Measurements from ENCODE around the gene REG3A.

The REG3A gene

DNA sequence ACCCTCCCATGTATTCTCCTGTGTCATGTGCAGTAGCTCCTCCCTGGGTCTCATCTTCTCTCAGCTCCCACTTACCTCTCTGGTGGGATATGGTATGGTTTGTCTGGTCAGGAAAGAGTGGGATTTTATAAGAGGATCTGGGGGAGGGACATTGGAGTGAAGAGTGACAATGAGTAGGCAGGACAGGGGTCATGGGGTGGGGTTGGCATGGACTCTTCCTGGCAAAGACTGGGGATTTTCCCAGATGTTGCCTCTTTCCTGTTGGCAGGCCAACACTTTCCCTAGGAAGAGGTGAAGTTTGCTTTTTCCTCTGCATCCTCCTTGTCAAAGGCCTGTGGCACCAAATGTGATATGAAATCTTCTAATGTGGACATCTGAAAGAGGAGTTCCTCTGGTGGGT, at the start of gene REG3A:
Gene REG3A, minus strand, starts transcription at position 101 of the 400 bp plus-strand sequence. CDS start 348 bp downstream, outside the sequence.
- DNase-seq = no peak

DNA sequence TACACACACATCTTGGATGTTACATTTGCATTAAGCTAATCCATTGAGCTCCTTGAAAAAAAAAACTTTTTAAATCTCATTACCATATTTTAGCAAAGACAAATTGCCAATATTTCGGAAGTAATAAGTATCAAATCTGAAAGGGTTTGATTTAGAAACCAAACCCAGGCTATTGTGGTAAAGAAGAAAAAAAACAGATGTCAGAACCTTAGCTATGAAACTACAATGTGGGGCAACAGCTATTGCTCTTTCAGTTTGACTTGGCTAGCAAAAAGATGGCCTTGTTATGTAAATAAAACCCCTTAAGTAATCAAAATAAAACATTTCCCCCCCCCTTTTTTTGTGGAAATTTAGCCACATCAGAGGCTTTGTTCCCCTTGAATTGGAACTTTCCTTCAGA, 41.2 kb upstream of the REG3A start:
- no peak for DNase-seq

DNA sequence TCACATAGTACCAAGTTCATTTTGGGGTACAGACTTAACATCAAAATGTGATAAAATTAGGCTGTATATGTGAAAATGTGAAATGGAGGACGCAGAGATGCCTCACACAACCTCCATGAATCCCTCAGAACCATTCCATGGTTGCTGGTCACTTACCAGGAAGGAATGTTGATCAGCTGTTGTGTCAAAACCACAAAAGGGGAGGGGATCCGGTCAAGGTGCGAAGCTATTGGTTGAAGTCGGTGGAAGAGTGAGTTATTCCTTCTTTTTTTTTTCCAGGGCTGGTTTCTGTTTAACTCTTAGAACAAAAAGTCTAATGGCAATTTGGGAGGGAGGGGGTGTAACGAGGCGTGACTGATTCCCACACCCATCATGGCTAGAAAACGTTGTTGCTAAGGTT, 32.3 kb upstream of the REG3A start:
- no peak for DNase-seq

- no peak for DNase-seq
Measured at GRCh38 chr2:79191081-79191480, 31.5 kb upstream of the REG3A start.

GRCh38 chr2:79189465-79189864, 29.9 kb upstream of the REG3A start:
- DNase-seq = peak; percentile 22

- no peak for DNase-seq
Measured at GRCh38 chr2:79181617-79182016, 22.1 kb upstream of the REG3A start.

- DNase-seq = no peak
Measured at GRCh38 chr2:79180092-79180491, 20.5 kb upstream of the REG3A start.

DNA sequence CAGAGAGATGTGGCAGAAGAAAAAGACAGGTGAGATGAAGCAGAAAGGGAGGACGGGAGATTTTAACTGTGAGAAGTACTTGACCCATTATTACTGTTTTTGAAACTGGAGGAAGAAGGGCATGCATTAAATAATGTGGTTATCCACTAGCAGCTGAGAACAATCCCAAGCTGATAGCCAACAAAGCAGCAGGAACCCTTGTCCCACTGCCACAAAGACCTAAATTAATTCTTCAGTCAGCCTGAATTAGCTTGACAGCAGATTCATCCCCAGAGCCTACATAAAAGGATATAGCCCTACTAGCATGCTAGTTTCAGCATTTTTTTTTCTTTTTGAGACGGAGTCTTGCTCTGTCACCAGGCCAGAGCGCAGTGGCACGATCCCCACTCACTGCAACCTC, 19.5 kb upstream of the REG3A start:
- DNase-seq = peak; percentile 78

DNA sequence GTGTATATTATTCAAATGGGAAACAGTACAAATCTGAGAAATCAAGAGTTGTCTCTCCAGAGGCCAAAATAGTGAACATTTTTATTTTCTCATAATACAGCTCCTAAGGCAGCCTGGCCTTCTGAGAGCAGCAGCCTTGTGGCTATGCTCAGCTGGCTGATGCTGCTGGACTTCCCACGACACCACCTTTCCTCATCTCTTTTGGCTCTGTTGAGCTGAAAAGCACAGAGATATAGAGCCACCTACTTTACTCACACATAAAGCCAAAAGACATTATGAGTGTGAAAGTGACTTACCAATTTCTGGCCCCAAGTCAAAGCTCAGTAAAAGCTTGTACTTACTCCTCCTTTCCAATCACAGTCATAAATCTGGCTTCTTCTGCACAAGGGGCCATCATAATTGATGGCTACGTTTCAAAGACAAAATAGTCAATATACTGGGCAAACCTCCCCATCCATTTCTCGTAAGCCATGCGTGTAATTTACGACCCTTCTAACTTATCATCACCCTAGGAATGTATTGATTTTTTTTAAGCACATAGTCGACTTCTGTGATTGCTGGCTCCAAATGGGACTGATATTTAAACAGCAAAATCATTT, 18.6 kb upstream of the REG3A start:
- no peak for DNase-seq

GRCh38 chr2:79171348-79171958, 11.9 kb upstream of the REG3A start:
- DNase-seq = no peak

DNA sequence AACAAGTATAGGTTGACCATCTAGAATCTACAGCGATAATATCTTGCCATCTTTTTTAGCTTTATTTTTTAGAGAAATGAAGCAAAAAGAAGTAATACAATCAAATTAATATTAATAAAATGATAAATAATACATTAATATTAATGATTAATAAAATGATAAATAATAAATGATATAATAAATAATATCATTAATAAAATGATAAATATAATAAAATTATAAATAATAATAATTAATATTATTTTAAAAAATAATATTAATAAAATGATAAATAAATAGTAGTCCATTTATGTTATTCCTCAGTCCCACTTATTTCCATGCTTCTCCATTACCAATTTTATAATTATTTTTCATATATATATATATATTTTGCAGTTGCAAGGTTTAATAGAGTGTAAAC, 3.2 kb upstream of the REG3A start:
- DNase-seq = no peak

- DNase-seq = no peak
Measured at GRCh38 chr2:79162132-79162531, 2.6 kb upstream of the REG3A start.

- DNase-seq = no peak
Measured at GRCh38 chr2:79159030-79159429, 523 bp downstream of the REG3A start.

- DNase-seq = no peak
Measured at GRCh38 chr2:79155826-79156476, 3.6 kb downstream of the REG3A start.

DNA sequence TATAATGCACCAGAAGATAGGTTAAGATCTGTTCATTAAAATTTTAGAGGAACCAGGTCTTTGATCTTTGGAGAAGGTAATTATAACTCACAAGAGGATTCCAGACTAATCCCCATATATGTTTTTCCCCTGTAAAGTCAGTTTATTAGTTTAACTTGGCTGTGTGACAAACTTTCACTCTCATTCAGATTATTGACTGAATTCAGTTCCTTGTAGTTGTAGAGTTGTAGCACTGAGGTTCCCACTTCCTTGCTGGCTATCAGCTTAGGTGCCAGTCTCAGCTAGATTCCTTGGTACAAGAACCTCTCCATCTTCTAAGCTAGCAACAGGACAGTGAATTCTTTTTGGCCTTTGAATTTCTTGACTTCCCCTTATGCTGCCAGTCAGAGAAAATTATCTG, 20.1 kb downstream of the REG3A start:
- DNase-seq = no peak

DNA sequence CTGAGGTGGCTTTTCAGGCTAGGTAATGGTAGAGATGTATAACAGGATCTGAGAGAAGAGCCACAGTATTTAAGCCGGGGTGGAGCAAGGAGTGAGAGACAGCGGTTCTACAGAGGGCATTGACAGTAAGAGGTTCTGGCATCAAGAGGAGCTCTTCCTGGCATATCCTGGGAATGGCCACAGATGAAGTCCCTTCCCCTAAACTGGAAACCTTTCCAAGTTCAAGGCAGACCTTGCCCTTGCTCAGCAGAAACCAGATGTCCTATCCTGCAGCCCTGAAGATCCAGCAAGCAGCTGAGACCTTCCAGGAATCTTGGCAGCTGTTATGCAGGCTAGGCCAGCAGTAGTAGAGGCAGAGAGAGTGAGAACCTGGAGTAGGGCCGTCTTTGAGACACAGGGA, 21.2 kb downstream of the REG3A start:
- DNase-seq = no peak

DNA sequence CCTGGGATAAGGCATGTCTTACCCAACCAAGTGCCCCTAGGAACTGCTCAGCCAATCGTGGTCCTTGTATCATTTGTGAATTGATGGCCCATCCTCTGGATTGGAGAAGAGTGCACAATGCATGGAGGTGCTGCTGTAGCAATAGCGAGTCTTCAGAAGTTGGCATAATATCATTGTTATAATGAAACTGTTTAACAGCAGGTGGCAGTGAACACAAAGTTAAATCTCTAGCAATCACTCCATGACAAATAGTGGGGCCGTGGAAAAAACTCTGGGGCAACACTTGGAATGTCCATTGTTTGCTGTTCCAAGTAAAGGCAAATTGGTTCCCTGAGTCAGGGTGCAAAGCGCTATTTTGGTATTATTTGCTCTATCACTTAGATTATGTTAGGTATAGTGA, 27.9 kb downstream of the REG3A start:
- DNase-seq = no peak

DNA sequence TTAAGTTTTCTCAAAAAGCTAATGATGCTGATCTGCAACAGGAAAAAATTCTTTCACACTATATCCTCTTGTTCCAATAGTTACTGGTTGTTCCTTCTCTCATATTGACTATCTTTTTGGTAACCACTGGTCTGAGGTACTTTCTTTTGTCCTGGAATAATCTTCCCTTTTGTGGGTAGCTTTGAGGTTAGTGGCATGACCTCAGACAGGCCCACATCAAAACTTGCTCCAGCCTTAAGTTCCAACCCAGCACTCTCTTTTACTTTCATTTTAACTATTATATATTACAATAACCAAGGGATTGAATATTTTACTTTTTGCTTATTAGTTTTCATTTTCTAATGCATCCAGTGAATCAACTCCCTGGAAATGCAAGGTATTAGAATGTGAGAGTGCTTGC, 29.7 kb downstream of the REG3A start:
- DNase-seq = no peak

DNA sequence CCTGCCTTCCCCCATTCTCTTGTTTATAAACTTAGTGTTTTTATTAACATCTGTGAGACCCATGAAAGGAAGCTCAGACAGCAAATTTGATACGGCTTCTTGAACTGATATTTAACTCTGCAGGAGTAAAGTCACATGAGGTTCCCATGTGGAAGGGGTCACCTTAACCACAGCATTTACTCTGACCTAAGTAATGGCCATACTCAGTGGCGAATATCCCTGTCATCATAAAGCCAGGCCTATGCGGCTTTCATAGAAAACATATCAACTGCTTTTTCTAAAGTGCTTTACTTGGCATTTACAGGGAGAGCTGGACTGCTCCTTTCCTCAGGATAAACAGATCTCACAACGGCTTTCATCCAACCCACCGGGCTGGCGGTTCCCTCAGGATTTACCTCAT, 30.3 kb downstream of the REG3A start:
- no peak for DNase-seq

GRCh38 chr2:79128406-79128805, 31.1 kb downstream of the REG3A start:
- no peak for DNase-seq

DNA sequence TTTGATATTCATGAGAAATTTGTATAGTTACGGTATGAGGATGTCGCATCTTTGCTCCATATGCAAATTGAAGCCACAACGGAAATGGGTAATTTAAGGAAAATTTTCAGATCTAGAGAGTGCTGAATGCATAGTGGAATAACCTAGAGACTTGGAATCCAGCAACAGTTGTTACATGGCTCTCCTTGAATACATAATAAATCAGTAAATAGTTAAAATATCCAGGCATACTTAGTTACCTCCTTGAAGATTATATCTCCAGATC, 33.9 kb downstream of the REG3A start:
- no peak for DNase-seq

- no peak for DNase-seq
Measured at GRCh38 chr2:79124907-79125720, 34.4 kb downstream of the REG3A start.

DNA sequence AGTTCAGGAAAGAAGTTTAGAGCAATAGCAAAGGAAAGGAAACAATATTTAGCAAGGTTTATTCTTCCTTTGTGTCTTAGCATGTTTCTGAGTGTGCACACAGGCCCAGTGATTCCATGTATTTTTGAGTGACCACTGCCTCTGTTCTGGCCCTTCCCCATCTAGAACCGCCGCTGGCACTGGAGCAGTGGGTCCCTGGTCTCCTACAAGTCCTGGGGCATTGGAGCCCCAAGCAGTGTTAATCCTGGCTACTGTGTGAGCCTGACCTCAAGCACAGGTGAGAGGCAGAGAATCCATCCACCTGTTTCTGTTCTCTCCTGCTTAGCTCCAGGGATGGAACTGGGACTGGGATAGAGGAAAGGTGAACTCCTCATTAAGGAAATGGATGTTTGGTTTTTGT, 36.9 kb downstream of the REG3A start:
- no peak for DNase-seq

DNA sequence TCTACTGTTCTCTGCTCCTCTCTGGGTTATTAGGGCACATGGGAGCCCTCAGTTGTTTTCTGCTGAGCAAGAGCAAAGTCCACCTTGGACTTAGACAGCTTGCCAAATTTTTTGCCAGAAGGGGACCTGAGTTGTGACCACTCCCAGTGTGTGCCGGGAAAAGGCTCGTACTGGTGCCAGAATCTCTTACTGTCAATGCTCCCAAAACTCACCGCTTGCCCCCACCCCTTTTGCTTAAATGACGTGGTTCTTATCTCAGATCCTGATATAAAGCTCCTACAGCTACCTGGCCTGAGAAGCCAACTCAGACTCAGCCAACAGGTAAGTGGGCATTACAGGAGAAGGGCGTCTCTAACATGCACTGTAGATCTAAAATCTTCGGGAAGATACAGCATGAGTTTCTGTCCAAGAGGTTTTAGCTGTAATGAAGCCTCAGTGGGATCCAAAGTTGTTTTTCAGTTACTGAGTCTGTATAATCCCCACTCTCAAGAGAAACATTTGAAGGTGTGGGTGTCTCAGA, 39.3 kb downstream of the REG3A start, which contains the start of gene REG1A:
Gene REG1A, plus strand, starts transcription at position 295 of the 520 bp plus-strand sequence. CDS start 374 bp downstream, outside the sequence.
- no peak for DNase-seq
